Stimulated activated CD8-positive, alpha-beta memory T cell treated with anti-CD3 and anti-CD28 coated beads, Interleukin-12 subunit alpha, Interleukin-12 subunit beta, amount 100 ng/mL, for 4 hours (primary cell): ENCODE results near the gene SH2D1B.
"Not testable (repeated sequence)": the region's sequence is repeated elsewhere in the genome, so short reads cannot be mapped to it uniquely, and the experiment has no call there.

Source experiments
- DNase-seq: peaks from one replicate; pipeline ENCODE4 v3.0.0-alpha.2; 2020; ENCODE audit warnings: low read depth

The SH2D1B gene

DNA sequence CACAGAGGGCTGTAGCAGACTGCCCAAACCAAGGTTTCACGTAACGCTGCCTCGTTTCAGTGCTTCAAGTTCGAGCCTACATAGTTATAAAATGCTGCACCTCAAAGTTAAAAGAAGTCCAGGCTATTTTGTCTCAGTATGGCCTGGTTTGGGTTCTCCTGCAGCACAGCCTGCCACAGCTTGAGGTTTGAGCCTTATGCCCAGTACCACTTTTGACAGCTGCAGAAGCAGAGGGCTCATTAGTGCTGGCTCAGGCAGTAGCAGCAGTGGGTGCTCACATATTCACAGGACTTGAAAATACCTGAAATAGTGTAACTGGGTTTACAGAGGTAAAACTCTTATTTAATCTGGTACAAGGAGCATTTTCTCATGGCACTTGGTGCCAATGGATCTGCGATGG, 50.6 kb downstream of the SH2D1B start:
- DNase-seq = no peak

DNA sequence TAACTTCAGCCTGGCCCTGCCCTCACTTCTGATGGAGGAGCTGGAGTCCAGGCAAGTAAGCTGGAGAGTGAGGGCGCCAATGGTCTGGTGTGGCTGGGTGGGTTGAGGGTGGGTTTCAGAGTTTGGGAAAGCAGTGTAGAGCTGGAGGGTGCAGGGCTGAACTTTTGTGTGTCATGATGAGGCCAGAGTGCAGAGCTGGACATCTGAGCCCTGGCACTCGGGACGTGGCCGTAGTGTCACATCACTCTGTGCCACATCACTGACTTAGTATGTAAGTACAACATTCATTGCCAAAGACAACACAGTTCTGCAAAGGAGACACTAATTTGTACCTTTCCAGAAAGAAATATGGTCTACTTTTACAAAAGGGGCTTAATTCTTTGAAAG, 51.1 kb downstream of the SH2D1B start:
- DNase-seq = no peak

DNA sequence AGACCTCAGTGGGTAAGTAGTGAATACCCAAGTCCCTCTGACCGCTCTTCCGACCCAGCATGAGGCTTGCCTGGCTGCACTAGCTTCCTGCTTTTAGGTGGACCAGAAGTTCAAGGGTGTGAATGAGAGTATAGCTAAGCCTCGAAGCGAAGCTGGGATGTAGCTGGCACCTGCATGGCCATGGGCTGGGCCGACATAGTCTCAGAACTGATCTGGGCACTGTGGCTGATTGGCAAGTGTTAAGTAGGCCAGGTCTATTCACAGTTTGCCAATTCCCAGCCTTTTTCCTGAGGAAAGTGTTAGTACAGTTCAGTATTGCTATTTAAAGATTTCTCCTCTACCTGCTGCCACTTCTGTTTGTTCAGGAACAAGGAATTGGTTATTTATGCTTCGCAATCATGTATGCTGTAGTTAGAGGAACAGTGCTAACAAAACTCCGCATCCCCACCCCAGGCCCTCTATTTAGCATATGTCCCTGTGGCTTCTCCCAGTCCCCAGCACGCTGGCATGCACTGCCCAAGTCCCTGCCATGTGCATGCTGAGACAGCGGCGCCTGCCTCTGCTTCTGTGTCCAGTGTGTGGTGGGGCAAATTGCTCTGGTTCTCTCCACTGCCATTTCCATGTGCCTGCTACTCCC, 51.6 kb downstream of the SH2D1B start:
- DNase-seq = no peak

DNA sequence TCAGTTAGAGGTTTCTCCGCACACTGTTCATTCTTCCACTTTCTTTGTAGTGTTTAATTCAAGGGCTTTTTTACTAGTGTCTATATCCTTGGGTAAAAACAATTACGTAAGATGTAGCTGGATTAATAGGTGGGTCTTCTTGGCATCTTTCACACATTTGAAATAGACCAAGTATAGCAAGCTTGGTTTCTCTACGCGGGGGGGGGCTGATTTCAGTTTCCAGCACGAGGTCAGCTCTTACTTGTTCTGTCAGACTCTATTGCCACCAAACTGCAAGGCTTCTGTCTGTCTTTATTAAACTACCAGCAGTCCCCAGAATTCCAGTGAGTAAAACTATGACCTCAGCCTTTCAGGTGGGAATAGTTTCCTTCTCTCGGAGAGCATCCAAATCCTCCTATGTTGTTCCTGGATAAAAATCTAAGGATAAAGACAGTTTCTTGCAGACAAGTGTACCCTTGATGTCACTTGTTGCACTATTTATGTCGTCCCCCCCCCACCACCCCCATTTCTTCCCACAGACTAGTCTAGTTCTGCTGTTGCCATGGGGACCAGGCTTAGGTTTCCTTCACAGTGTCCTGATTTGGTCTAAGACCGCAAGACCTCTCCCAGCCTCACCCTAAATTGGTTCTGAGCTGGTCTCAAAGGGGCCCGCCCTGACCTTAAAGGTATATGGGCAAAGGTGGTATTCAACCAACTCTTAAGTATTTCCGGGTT, 52.3 kb downstream of the SH2D1B start:
- DNase-seq = no peak

DNA sequence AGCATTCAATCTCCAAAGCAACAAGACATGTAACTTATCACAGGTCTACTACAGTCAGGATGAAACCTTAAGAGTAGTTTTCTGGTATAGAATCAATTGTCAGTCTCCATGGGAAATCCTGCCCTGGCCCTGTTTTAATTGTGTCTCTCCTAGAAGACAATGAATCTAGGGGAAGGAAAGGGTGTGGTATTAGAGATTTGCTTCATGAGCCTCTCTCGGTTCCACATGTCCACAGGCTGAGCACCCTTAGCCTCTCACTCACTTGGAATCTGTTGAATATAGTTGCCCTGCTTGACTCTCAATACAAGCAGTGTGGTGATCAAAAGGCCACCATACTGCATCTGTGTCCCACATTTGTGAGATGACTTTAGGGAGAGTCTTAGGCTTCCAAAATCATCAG, 53.0 kb downstream of the SH2D1B start:
- no peak for DNase-seq

DNA sequence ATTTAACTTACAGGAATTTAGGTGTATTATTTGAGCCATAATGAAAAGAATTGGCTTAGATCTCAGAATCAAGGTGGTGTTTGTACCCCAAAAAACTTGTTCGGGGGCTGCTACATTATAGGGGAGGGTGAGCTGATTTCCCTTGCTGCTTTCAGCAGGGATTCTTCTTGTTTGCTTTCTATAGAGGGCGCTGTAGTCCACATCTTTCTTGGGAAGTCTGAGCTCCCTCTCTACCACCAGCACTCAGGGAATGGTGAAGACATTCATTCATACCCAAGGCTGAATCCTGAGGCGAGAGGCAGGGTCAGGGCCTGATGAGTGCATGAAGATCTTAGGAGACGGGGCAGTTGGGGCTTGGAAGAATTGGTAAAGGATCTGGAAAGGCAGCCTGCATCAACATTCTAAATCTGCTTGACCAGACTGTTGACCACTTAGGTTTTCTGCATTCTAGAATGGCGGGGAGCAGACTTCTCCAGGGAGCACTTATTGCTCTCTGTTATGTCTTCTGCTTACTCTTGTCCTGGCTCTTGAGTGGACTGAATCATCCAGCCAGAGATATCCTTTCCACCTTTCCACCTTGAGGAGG, 54.2 kb downstream of the SH2D1B start:
- DNase-seq = no peak

DNA sequence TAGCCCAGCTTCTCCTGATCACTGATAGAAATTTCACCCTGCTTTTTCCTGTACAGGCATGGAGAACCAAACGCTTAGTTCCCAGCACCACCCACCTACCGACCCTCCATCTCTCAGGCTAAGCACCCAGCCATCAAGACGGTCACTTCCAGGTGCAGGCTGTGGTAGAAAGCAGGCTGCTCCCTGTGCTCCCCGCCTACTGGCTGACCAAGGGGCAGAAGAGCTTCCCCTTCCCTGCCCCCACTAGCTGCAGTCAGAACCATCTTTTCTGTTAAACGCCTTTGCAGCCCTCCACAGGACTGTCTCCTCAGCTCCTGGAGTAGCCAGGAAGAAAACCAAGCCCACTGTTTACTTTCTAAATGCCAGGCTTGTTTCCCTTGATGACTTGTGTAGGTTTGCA, 58.2 kb downstream of the SH2D1B start:
- DNase-seq = no peak

DNA sequence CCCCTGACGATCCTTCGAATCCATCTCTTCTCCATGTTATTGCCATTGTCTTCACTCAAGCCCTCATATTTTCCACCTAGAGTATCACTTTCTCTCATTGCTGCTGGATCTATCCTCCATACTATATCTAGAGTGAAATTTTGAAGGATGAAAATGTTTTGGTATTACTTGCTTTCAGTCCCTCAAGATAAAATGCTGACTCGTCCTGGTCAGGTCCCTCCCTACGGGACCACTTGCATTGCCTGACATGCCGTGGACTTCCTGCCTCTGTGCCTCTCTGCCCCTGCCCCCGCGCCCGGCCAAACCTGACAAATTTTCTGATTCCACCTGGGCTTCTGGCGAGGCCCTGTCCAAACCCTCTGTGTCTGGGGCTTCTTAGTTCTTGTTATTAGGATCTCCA, 58.9 kb downstream of the SH2D1B start:
- DNase-seq = no peak

DNA sequence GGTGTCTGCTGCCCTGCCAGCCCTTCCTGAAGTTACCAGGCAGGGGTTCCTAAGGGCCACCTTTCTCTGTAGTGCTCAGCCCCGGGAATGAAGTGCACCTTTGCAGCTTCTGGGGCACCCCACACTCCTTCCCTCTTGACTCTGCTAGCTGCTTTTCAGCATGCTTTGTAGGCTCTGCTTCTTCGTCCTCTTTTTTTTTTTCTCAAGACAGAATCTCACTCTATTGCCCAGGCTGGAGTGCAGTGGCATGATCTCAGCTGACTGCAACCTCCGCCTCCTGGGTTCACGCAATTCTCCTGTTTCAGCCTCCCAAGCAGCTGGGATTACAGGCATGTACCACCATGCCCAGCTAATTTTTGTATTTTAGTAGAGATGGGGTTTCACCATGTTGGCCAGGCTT, 60.1 kb downstream of the SH2D1B start:
- DNase-seq = not testable (repeated sequence)

DNA sequence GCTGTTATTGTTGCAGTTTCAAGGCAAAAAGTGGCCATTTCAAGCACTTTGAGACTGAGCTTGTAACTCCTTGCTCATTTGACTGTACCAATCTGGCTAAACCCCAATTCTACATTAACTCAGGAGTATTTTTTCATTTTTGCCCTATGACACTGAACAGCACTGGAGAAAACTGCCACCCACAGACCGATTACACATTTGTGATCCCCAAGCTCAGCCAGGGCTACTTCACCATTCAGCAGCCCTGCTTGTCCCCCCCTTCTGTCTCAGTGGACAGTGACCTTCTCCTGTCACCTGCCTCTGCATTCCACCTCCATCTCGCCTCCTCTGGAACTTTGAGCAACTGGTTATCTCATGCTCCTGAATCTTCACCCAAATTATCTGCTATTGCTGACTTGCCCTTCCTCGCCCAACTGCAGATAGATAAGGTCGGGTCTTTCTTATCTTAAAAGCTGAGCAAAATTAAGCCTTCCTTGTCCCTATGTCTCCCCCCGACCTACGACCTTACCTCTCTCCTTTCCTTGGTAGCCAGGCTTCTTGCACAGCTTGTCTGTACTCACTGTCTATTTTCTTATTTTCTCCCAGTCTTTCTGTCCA, 60.6 kb downstream of the SH2D1B start:
- DNase-seq = no peak

DNA sequence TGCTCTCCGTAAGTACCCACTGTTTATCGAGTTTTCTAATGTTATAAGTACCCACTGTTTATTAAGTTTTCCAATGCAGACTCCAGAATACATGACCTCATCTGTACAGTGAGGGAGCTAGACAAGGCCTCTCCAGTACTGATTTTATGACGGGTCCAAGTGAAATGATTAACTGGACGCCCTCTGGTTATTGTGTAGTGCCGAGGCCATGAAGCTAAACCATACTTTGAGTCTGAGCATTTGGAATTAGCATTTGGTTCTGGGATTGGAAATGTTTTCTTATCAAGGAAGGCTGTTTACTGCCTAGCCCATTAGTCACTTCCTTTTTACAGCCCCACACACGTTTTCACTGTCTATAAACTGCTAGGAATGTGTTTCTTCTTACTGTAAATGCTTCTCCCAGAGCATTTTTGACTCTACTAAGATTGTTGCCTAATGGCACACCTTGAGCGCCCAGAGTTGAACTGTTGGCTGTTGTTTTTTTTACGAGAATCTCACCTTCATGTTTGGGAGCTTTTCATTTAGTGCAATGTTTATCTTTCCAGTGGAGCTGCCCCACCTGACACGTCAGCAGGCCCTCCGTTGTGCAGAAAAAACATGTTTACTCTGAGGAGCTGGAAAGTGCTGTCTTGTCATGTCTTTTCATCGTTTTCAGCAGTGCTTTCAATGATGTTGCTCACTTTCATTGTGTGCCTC, 62.2 kb downstream of the SH2D1B start:
- DNase-seq = no peak

DNA sequence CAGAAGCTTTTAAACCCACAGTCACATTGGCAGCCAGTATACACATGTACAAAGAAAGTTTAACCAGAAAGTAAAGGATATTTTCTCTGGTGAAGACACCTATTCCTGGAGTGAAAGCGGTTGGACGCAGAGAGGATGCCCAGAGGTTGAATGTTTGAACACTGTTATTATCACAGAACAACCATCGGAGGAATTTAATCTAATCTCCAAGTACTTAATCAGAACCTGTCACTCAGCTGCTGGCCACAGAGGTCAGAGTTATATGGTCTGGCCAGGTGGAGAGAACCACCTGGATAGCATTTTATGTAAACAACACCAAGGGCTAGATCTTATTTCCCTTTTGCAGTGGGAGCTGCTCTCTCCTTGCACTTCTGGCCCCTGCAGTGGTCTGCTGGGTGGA, 64.7 kb downstream of the SH2D1B start:
- DNase-seq = no peak
